ENCODE data around the gene PRH1.

DNA sequence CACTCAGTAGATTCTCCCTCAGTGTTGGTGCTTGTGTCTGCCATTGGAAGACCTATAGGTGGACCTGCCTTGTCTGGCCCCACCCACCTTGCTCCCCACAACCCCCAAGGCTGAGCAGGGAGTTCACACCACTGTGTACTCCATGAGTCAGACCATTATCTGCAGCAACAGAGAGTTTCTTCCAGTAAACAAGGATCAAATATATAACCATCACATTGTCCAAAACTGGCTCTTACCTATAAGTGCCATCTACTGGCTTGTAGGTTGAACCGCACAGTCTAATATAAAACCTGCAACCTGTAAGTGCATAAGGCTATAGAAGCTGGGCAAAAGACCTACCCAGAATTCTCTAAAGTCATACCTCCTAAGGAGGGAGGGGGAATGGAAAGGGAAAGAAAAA is 17.4 kb upstream of the PRH1 start:
- no peak for TF ChIP-seq FOXK2 (IDR thresholded peaks at IDR 0.05)
- no peak for TF ChIP-seq SP1 (IDR thresholded peaks at IDR 0.05)
- TF ChIP-seq ZNF384 (IDR thresholded peaks at IDR 0.05): no peak
